Lower lobe of right lung (tissue), 2 donors: ENCODE results near the gene RP9. TPM values are rescaled to one million over a fixed set of nuclear protein-coding genes. Genes with fewer than 3 reads are reported as not detected.

Experiments
- ATAC-seq, 2 donors: fragments of 200-7000 bp; cut with Tn5 transposase; one replicate each; pipeline ENCODE4 v1.9.1; 2020 to 2022; ENCODE audit warnings: mild to moderate bottlenecking in 2 of 2, moderate library complexity in 2 of 2
- DNase-seq: peaks from one replicate; pipeline ENCODE4 v3.0.0-alpha.2; 2020
- H3K27ac ChIP-seq: fragments of 200-600 bp; one replicate; pipeline ENCODE4 v1.8.0; 2022
- H3K27me3 ChIP-seq: fragments of 200-600 bp; one replicate; pipeline ENCODE4 v1.8.0; 2022; ENCODE audit warnings: low read depth
- H3K36me3 ChIP-seq: fragments of 200-600 bp; one replicate; pipeline ENCODE4 v1.8.0; 2022; ENCODE audit warnings: mild to moderate bottlenecking
- H3K4me1 ChIP-seq: fragments of 200-600 bp; one replicate; pipeline ENCODE4 v1.8.0; 2022
- H3K4me3 ChIP-seq: fragments of 200-600 bp; one replicate; pipeline ENCODE4 v1.8.0; 2022; ENCODE audit warnings: mild to moderate bottlenecking
- H3K9me3 ChIP-seq: fragments of 200-600 bp; one replicate; pipeline ENCODE4 v1.8.0; 2022
- intact Hi-C: fragments of 100-400 bp; cut with DNase I; formaldehyde crosslinking; loops from one replicate; pipeline ENCODE4 v1.11.0; 2022
- total RNA-seq: library from RNA; stranded (reverse); fragmentation: NEBNext Ultra II Directional; extraction: Animal tissue kit (Norgen Biotek cat#: 25700); gene quantifications from one replicate; pipeline ENCODE4 v1.2.1, GENCODE V29; 2021
- TF ChIP-seq, protein P1 (sequence below): fragments of 200-600 bp; IDR thresholded peaks from one replicate; pipeline ENCODE4 v1.8.0; 2022; ENCODE audit warnings: antibody characterized with exemption, mild to moderate bottlenecking
- donor health status: DM: no; HTN: yes; CAD: no; lungs with severe emphysema.

RP9 gene
- total RNA-seq, 1 donor from 2014 or later = 11.6 TPM

DNA sequence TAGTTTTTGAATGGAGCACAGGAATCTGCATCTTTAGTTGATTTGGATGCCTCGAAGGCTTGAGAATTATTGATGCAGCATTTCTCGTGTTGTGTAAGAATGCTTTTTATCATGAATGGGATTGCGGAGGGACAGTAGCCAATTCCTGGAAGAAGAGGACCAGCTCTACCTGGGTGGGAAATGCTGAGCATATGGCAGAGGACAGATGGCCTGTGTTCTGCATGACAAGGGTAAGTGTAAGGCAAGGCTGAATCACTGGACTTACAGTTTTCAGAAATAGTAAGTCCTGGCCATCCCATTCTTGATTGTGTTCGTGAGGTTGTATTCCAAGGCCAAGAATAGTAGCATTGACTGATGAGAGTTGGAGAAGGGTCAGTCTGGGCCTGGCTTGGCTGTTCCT lies 15.9 kb downstream of the RP9 start:
- TF ChIP-seq, protein P1, sequence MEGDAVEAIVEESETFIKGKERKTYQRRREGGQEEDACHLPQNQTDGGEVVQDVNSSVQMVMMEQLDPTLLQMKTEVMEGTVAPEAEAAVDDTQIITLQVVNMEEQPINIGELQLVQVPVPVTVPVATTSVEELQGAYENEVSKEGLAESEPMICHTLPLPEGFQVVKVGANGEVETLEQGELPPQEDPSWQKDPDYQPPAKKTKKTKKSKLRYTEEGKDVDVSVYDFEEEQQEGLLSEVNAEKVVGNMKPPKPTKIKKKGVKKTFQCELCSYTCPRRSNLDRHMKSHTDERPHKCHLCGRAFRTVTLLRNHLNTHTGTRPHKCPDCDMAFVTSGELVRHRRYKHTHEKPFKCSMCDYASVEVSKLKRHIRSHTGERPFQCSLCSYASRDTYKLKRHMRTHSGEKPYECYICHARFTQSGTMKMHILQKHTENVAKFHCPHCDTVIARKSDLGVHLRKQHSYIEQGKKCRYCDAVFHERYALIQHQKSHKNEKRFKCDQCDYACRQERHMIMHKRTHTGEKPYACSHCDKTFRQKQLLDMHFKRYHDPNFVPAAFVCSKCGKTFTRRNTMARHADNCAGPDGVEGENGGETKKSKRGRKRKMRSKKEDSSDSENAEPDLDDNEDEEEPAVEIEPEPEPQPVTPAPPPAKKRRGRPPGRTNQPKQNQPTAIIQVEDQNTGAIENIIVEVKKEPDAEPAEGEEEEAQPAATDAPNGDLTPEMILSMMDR = no peak
- Histone ChIP-seq H3K4me1 (no peaks in the 10 kb centered on the region), H3K27ac (no peak overlapping the region), H3K9me3 (no peaks in the 10 kb centered on the region), H3K27me3 (no peaks in the 10 kb centered on the region), H3K36me3 (peaks cover 53% of the 10 kb centered on the region), H3K4me3 (no peak overlapping the region)
- intact Hi-C loops = no loop called here
- no peak for DNase-seq
- no peak for ATAC-seq

DNA sequence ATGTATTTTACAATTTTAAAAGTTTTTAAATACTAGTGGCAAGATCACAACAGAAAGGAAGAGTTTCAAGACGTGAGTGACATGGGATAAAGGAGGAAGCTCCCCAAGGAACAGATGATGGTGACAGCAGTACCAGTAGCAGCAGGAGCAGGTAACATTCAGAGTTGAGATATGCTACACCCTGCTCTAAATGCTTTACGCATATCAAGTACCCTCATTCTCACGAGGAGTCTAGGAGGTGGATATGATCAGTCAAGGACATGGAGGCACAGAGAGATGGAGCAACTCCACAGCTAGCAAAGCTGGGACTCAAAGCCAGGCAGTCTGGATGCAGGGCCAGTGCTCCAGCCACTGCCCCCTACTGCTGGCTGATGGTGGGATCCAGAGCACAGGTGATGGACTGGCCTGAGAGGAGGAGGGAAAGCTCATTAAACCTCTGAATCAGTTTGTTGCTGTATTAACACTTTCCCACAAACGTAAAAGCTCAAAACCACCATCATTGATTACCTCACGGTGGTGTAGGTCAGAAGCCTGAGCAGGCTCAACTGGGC lies 17.5 kb downstream of the RP9 start:
- ATAC-seq = no peak
- Histone ChIP-seq H3K27me3 (no peaks in the 10 kb centered on the region), H3K27ac (no peak overlapping the region), H3K9me3 (no peaks in the 10 kb centered on the region), H3K36me3 (peaks cover 38% of the 10 kb centered on the region), H3K4me3 (no peak overlapping the region), H3K4me1 (no peaks in the 10 kb centered on the region)
- DNase-seq = no peak
- intact Hi-C loops = no loop called here
- TF ChIP-seq, protein P1 = no peak

DNA sequence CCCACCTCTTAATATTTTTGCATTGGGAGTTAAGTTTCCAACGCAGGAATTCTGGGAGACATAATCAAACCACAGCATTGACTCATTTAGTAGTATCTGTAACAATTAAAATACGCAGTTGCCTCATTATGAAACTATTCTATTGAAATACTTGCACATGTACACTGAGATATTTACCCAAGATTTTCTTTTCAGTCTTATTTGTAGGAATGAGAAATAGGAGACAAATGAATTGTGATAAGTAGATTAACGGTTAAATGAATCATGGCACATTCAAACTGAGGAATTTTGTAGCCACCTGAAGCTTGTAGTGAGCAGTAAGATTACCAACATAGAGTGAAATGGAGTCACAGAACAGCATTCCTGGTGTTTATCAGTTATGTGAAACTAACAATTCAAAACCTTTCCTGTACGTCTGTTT lies 18.1 kb downstream of the RP9 start:
- intact Hi-C loops = no loop called here
- no peaks in the 10 kb centered on the region for H3K27me3 ChIP-seq
- peaks cover 32% of the 10 kb centered on the region for H3K36me3 ChIP-seq
- H3K4me1 ChIP-seq = no peaks in the 10 kb centered on the region
- no peak overlapping the region for H3K4me3 ChIP-seq
- TF ChIP-seq, protein P1 = no peak
- H3K9me3 ChIP-seq = no peaks in the 10 kb centered on the region
- no peak overlapping the region for H3K27ac ChIP-seq
- ATAC-seq (no peak), DNase-seq (no peak)

DNA sequence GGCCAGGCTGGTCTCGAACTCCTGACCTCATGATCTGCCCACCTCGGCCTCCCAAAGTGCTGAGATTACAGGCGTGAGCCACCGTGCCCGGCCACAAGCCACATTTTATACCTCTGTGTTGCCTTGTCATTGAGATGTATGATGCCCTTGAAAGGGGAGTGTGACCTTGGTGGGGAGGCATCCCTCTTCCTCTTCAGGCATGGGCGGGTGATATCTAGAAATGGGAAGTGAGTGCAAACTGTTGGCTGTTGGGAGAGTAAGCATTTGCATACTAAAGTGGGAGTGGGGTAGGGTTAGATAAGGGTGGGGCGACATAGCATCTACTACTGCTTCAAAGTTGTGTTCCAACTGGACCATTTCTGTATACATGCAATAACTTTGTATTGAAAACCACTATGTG lies 20.1 kb downstream of the RP9 start:
- H3K27ac ChIP-seq = no peak overlapping the region
- no peaks in the 10 kb centered on the region for H3K4me1 ChIP-seq
- TF ChIP-seq, protein P1 = no peak
- no peak overlapping the region for H3K4me3 ChIP-seq
- DNase-seq (no peak), ATAC-seq (no peak)
- peaks cover 13% of the 10 kb centered on the region for H3K36me3 ChIP-seq
- intact Hi-C loops = no loop called here
- no peaks in the 10 kb centered on the region for H3K27me3 ChIP-seq
- H3K9me3 ChIP-seq = no peaks in the 10 kb centered on the region

DNA sequence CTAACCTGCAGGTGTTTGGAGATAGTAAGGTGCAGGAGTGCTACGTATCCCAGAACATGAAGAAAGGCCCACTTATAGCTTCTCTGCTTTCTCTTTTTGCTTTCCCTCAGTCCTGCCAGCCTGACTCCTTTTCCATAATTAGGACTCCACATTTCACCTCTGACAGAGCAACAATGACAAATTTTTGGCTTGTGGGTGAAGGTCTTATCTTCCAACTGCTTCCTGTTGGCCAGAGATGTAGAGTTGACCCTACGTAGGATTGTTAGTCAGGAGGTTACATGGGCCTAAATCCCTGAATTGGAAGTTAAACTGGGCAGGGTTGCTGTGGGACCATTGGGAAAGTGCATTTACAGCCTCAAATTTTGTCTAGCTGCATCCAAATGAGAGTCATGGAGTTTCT lies 21.3 kb downstream of the RP9 start:
- no peaks in the 10 kb centered on the region for H3K4me1 ChIP-seq
- no peak overlapping the region for H3K27ac ChIP-seq
- peaks cover under 1% of the 10 kb centered on the region for H3K36me3 ChIP-seq
- H3K4me3 ChIP-seq = no peak overlapping the region
- no peaks in the 10 kb centered on the region for H3K9me3 ChIP-seq
- no peak for ATAC-seq
- no peak for DNase-seq
- TF ChIP-seq, protein P1 = no peak
- intact Hi-C loops = no loop called here
- no peaks in the 10 kb centered on the region for H3K27me3 ChIP-seq

DNA sequence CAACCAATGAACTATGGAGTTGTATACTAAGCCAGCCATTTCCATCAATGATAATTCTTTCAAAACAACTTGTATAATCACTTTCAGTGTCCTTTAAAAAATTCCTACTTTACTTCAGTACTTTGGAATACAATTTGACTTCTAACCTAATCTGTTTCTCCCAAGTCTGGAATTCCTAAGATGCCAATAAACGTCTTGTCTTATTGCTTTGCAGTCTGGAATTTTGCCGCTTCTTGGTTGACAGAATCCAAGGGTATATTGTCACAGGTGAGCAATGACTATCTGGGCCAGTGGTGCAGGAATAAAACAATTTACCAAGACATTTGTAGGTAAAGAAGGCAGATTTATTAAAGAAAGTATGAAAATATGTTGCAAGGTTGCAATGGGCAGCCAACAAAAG lies 21.8 kb downstream of the RP9 start:
- Histone ChIP-seq H3K4me3 (no peak overlapping the region), H3K27ac (no peak overlapping the region), H3K27me3 (no peaks in the 10 kb centered on the region), H3K9me3 (no peaks in the 10 kb centered on the region), H3K36me3 (no peaks in the 10 kb centered on the region), H3K4me1 (no peaks in the 10 kb centered on the region)
- intact Hi-C loops = no loop called here
- DNase-seq (no peak), ATAC-seq (no peak)
- TF ChIP-seq, protein P1 = no peak
